Endothelial cell of umbilical vein (primary cell): ENCODE data around the gene DYNLT3. TPM values are rescaled to one million over a fixed set of nuclear protein-coding genes. Genes with fewer than 3 reads are reported as not detected.

Experiments
- BruUV-seq: library from RNA; stranded (reverse); fragments of 400-500 nt; replicated peaks from 2 replicates; lab custom pipeline; 2021; lab: Mats Ljungman, UMichigan
- CTCF ChIA-PET: fragments of 300-600, 350-600 bp; sonication (Branson Sonifier 250); formaldehyde crosslinking; loops from one replicate; lab custom pipeline; 2021; ENCODE audit warnings: antibody characterized with exemption, inconsistent platforms; lab: Charles Lee
- POLR2A ChIA-PET: fragments of 300-600, 350-600 bp; sonication (Branson Sonifier 250); formaldehyde crosslinking; loops from one replicate; lab custom pipeline; 2021; ENCODE audit warnings: antibody characterized with exemption, inconsistent platforms; lab: Charles Lee
- DNase-seq: peaks from one replicate; pipeline ENCODE4 v3.0.0-alpha.2; 2011; ENCODE audit warnings: low read depth, low spot score
- FAIRE-seq: peaks from 2 replicates; lab custom pipeline; 2011; peaks lifted over from hg19 to GRCh38; lab: Jason Lieb, UNC
- H2AFZ ChIP-seq: 2 replicates; pipeline ENCODE4 v1.6.0; 2012; ENCODE audit warnings: low read depth, low read length, control low read depth, inconsistent platforms
- H3K27ac ChIP-seq: 2 replicates; pipeline ENCODE4 v1.5.1; 2011; ENCODE audit warnings: low read depth, mild to moderate bottlenecking, control low read depth, low read length, moderate library complexity; ENCODE audit not compliant: insufficient read depth
- H3K27me3 ChIP-seq, 2 experiments: 2 replicates each; pipeline versions ENCODE4 v1.6.0 to v1.6.1; 2011; ENCODE audit warnings: low read length in 2 of 2, mixed read lengths in 1 of 2; ENCODE audit not compliant: control insufficient read depth in 2 of 2, insufficient read depth in 2 of 2
- H3K36me3 ChIP-seq, 2 experiments: 2 replicates in 1 of 2; 3 replicates in 1 of 2; pipeline ENCODE4 v1.5.1; 2011; ENCODE audit warnings: low read length in 2 of 2, mild to moderate bottlenecking in 1 of 2, moderate library complexity in 1 of 2; ENCODE audit not compliant: control insufficient read depth in 2 of 2, insufficient read depth in 2 of 2; ENCODE audit errors: extremely low read depth in 1 of 2
- H3K4me1 ChIP-seq: 3 replicates; pipeline ENCODE4 v1.5.1; 2011; ENCODE audit warnings: mild to moderate bottlenecking, low read length; ENCODE audit not compliant: control insufficient read depth, insufficient read depth; ENCODE audit errors: extremely low read depth
- H3K4me2 ChIP-seq: 2 replicates; pipeline ENCODE4 v1.6.1; 2011; ENCODE audit warnings: low read length, control low read depth, mixed read lengths; ENCODE audit not compliant: insufficient read depth
- H3K4me3 ChIP-seq, 3 experiments: fragments of 200-600 bp in 1 of 3; sonication (generic), shearing (Covaris generic) in 1 of 3; replicated peaks in 1 of 3; 2 replicates each; pipeline ENCODE4 v1.5.1; 2011 to 2016; ENCODE audit warnings: control low read depth in 3 of 3, low read length in 3 of 3, mild to moderate bottlenecking in 2 of 3, inconsistent platforms in 1 of 3, low read depth in 1 of 3, moderate library complexity in 1 of 3; ENCODE audit not compliant: insufficient read depth in 1 of 3
- H3K79me2 ChIP-seq: 2 replicates; pipeline ENCODE4 v1.6.0; 2012; ENCODE audit warnings: low read length, inconsistent platforms; ENCODE audit not compliant: control insufficient read depth, insufficient read depth
- H3K9ac ChIP-seq: replicated peaks from 2 replicates; pipeline ENCODE3; 2011; ENCODE audit warnings: low read length, control low read depth; ENCODE audit not compliant: insufficient read depth; ENCODE audit errors: extremely low read depth
- H3K9me1 ChIP-seq: replicated peaks from 3 replicates; pipeline ENCODE4 v1.6.0; 2011; ENCODE audit warnings: mild to moderate bottlenecking, low read length; ENCODE audit not compliant: control insufficient read depth, insufficient read depth; ENCODE audit errors: extremely low read depth
- H3K9me3 ChIP-seq: replicated peaks from 2 replicates; pipeline ENCODE4 v1.5.1; 2012; ENCODE audit warnings: low read length, inconsistent platforms; ENCODE audit not compliant: control insufficient read depth, insufficient read depth
- H4K20me1 ChIP-seq: replicated peaks from 2 replicates; pipeline ENCODE3; 2011; ENCODE audit warnings: mild to moderate bottlenecking, low read length; ENCODE audit not compliant: control insufficient read depth, insufficient read depth; ENCODE audit errors: extremely low read depth
- CTCF ChIP-seq, 2 donors: IDR thresholded peaks; 1 replicate in 1 of 2; 2 replicates in 1 of 2; pipeline ENCODE4 v1.5.1; 2011; ENCODE audit warnings: low read length in 2 of 2, mild to moderate bottlenecking in 2 of 2, moderate library complexity in 2 of 2, control low read depth in 1 of 2, inconsistent platforms in 1 of 2, low read depth in 1 of 2; ENCODE audit not compliant: insufficient read depth in 1 of 2; ENCODE audit errors: extremely low read depth in 1 of 2
- EZH2 ChIP-seq: IDR thresholded peaks from 2 replicates; pipeline ENCODE4 v1.6.1; 2012; ENCODE audit warnings: borderline replicate concordance, low read depth, mild to moderate bottlenecking, moderate library complexity, low read length, inconsistent platforms; ENCODE audit not compliant: severe bottlenecking
- FOS ChIP-seq: IDR thresholded peaks from 2 replicates; pipeline ENCODE4 v1.6.1; 2011; ENCODE audit warnings: mild to moderate bottlenecking, low read length, moderate library complexity, borderline replicate concordance; ENCODE audit not compliant: insufficient read depth
- GATA2 ChIP-seq: IDR thresholded peaks from 2 replicates; pipeline ENCODE4 v1.7.0; 2011; ENCODE audit warnings: low read depth, mild to moderate bottlenecking, moderate library complexity, mixed read lengths, low read length; ENCODE audit not compliant: insufficient read length, insufficient read depth
- JUN ChIP-seq: IDR thresholded peaks from 2 replicates; pipeline ENCODE4 v1.6.1; 2011; ENCODE audit warnings: borderline replicate concordance, low read depth; ENCODE audit not compliant: insufficient read length, insufficient read depth
- MAX ChIP-seq: IDR thresholded peaks from 2 replicates; pipeline ENCODE4 v1.6.1; 2011; ENCODE audit not compliant: insufficient read depth, insufficient read length
- MYC ChIP-seq: IDR thresholded peaks from one replicate; pipeline ENCODE4 v1.6.1; 2011; ENCODE audit warnings: mild to moderate bottlenecking, low read depth, low read length
- POLR2A ChIP-seq: IDR thresholded peaks from 2 replicates; pipeline ENCODE4 v1.6.1; 2012; ENCODE audit warnings: low read depth, mild to moderate bottlenecking, control low read depth, low read length
- POLR2AphosphoS5 ChIP-seq: IDR thresholded peaks from 2 replicates; pipeline ENCODE4 v1.6.1; 2012; ENCODE audit warnings: low read depth, mild to moderate bottlenecking, control low read depth, low read length, moderate library complexity; ENCODE audit not compliant: insufficient read depth
- dilution Hi-C: fragments of 300-500 bp; cut with MboI; formaldehyde crosslinking; loops from one replicate; pipeline ENCODE4 v1.15.0; 2019; ENCODE audit warnings: low sequenced_read_pairs; ENCODE audit not compliant: extremely low pct_ligation_motif_present
- intact Hi-C: fragments of 100-400 bp; cut with micrococcal nuclease; formaldehyde crosslinking; loops from one replicate; pipeline ENCODE4 v1.10.0; 2022
- polyA plus RNA-seq, 4 experiments: library from polyadenylated mRNA; depleted of rRNA in 3 of 4; stranded (reverse) in 3 of 4; unstranded in 1 of 4; fragments of >200 nt; gene quantifications; 2 replicates each; pipeline versions ENCODE4 v1.2.1 to v1.2.3, GENCODE V29; 2011 to 2012; ENCODE audit warnings: missing spikeins in 1 of 4
- total RNA-seq: library from RNA; stranded (reverse); gene quantifications from 2 replicates; pipeline ENCODE4 v1.2.3, GENCODE V29; 2021

Gene DYNLT3
- total and polyA plus RNA-seq, 2 donors (not counting 3 experiments of a cell fraction or from before 2014, with no cell fraction given) = 9.3 to 22.8 TPM

GRCh38 chrX:37863728-37864127 is 16.4 kb upstream of the DYNLT3 start:
- no peak for FAIRE-seq
- Histone ChIP-seq H3K4me2 (no peak overlapping the region), H3K27ac (no peak overlapping the region), H3K79me2 (no peaks in the 10 kb centered on the region), H3K9ac (no peak overlapping the region), H2AFZ (no peak overlapping the region), H3K9me3 (no peaks in the 10 kb centered on the region), H3K9me1 (no peaks in the 10 kb centered on the region), H3K36me3 (no peaks in the 10 kb centered on the region), H3K27me3 (no peaks in the 10 kb centered on the region), H3K4me3 (no peak overlapping the region), H4K20me1 (no peaks in the 10 kb centered on the region), H3K4me1 (no peaks in the 10 kb centered on the region)
- ChIA-PET CTCF (interaction anchor here (0.8 kb wide), 1 partner anchor 8 kb away, joined by 3 read pairs; no protein-coding TSS in a partner anchor), POLR2A (no interaction called here)
- intact Hi-C loops = no loop called here
- DNase-seq = no peak
- no TSS peak for BruUV-seq
- dilution Hi-C loops = no loop called here
- TF ChIP-seq JUN (no peak), POLR2AphosphoS5 (no peak), MYC (no peak), GATA2 (no peak), CTCF (IDR thresholded peaks at IDR 0.05; ENCODE audit: extremely low read depth in 1 of 2, insufficient read depth in 1 of 2, low read depth in 1 of 2, low read length in 2 of 2) (no peak), POLR2A (no peak), MAX (no peak), EZH2 (no peak), FOS (no peak)
